HUES6 (cell line): ENCODE results near the gene CENPO.
"Not testable (repeated sequence)": the region's sequence is repeated elsewhere in the genome, so short reads cannot be mapped to it uniquely, and the experiment has no call there.

Experiments used
- H3K27ac ChIP-seq: 2 replicates; pipeline ENCODE4 v1.7.0; 2013; ENCODE audit warnings: low read depth, mild to moderate bottlenecking, low read length, inconsistent platforms
- H3K27me3 ChIP-seq: 2 replicates; pipeline ENCODE4 v1.6.1; 2013; ENCODE audit warnings: low read length; ENCODE audit not compliant: control insufficient read depth, insufficient read depth
- H3K36me3 ChIP-seq: 2 replicates; pipeline ENCODE4 v1.6.1; 2013; ENCODE audit warnings: low read length; ENCODE audit not compliant: control insufficient read depth, insufficient read depth
- H3K4me1 ChIP-seq: 2 replicates; pipeline ENCODE4 v1.6.1; 2013; ENCODE audit warnings: low read length; ENCODE audit not compliant: control insufficient read depth, insufficient read depth
- H3K4me3 ChIP-seq: 2 replicates; pipeline ENCODE4 v1.5.1; 2013; ENCODE audit warnings: low read depth, low read length
- H3K9ac ChIP-seq: one replicate; pipeline ENCODE4 v1.6.1; 2013; ENCODE audit warnings: mild to moderate bottlenecking, low read length
- H3K9me3 ChIP-seq: 2 replicates; pipeline ENCODE4 v1.6.1; 2013; ENCODE audit warnings: low read depth, low read length; ENCODE audit not compliant: control insufficient read depth, insufficient read depth

CENPO gene

DNA sequence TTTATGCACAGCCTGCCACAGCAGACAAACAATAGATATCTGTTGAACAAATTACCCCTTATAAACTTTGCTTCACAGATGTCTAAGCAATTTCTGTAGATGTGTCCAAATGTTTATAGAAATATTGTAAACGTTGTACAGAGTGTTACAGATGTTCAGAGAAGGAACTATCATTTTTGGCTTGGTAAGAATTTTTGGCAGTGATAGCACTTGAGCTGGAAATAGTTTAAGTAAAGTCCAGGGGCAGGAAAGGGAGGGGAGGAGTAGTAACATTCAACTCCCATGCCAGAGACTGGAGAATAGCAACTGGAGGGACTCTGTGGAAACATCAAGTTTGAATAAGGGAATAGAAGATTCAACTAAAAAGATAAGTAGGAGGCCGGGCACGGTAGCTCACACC, 4.4 kb upstream of the CENPO start:
- H3K36me3 ChIP-seq, result peaks cover 6% of the 10 kb centered on the region; the same call in 1 of the 2 replicates
- no peak overlapping the region for H3K9ac ChIP-seq
- no peaks in the 10 kb centered on the region for H3K27me3 ChIP-seq
- H3K4me3 ChIP-seq, result no peak overlapping the region
- H3K27ac ChIP-seq, result no peak overlapping the region
- no peaks in the 10 kb centered on the region for H3K9me3 ChIP-seq
- H3K4me1 ChIP-seq, result peaks cover 20% of the 10 kb centered on the region

DNA sequence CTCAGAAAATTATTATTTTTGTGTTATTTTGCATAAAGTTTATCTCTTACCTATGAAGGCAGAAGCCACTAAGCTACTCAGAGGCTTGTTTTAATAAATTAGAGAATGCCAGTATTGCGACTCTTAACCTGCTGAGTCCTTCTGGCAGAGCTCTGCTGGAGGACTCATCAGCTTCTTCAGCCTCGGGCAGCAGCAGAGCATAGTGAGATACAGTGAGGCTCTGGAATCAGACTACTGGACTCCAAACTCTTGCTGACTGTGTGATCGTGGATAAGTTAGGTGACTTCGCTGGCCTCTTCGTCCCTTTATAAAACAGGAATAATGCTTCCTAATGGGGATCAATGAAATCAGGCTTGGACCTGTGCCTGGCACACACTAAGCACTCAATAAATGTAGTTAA, 1.8 kb upstream of the CENPO start:
- Histone ChIP-seq H3K9me3 (no peaks in the 10 kb centered on the region), H3K9ac (no peak overlapping the region), H3K27ac (no peak overlapping the region), H3K27me3 (no peaks in the 10 kb centered on the region), H3K4me1 (peaks cover 29% of the 10 kb centered on the region), H3K36me3 (peaks cover 19% of the 10 kb centered on the region), H3K4me3 (peak overlapping the region; percentile 30; the same call in 1 of the 2 replicates)

DNA sequence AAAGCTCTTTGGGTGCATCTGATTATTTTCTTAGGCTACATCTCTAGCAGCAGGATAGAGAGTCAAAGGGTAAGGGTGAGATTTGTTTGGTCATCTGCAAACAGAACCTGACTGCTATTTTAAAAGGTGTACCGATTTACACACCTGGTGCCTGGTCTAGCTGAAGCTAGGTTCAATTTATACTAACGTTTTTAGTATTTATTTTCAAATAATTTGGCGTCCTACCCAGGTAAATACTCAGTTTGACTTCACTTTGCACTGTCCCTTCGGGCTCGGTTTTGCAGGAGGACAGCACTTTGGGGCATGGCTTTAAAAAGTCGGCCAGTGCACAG, 717 bp upstream of the CENPO start:
- peak overlapping the region; percentile 83 for H3K4me3 ChIP-seq
- peaks cover 29% of the 10 kb centered on the region for H3K36me3 ChIP-seq
- H3K27ac ChIP-seq, result peak overlapping the region; percentile 98; the same call in 1 of the 2 replicates
- peaks cover 29% of the 10 kb centered on the region for H3K4me1 ChIP-seq
- no peaks in the 10 kb centered on the region for H3K9me3 ChIP-seq
- H3K27me3 ChIP-seq, result no peaks in the 10 kb centered on the region
- peak overlapping the region; percentile 99 for H3K9ac ChIP-seq

DNA sequence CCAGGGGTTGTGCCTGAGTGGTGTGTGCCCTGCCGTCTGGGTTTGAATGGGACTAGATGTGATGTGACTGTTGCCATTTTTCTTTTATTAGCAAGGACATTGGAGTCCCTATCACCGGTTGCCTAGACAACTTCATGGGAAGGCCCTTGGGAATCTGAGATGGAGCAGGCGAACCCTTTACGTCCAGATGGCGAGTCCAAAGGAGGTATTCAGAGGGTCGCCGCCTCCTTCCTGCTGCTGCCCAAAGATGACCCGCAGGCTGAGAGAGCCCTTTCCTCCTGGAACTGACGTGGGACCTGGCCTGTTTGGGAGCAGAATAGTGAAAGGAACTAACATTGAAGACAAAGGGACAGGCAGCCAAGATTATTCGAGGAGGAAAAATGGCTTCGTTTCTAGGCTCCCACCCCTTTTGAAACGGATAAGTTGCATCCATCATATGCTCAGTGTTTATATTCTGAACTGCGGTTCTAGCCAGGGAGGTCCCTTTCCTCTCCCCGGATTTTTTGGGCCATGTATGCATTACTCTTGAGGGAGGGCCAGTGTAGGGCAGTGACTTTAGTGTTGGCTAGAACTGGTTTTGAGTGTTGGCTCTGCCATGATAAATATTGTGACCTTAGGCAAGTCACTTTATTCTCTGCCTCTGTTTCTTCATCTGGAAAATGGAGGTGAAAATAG, 673 bp downstream of the CENPO start:
- peak overlapping the region; percentile 83 for H3K4me3 ChIP-seq
- no peaks in the 10 kb centered on the region for H3K9me3 ChIP-seq
- H3K36me3 ChIP-seq, result peaks cover 38% of the 10 kb centered on the region
- peak overlapping the region; percentile 98 for H3K27ac ChIP-seq
- H3K4me1 ChIP-seq, result peaks cover 29% of the 10 kb centered on the region
- peak overlapping the region; percentile 99 for H3K9ac ChIP-seq
- H3K27me3 ChIP-seq, result no peaks in the 10 kb centered on the region

DNA sequence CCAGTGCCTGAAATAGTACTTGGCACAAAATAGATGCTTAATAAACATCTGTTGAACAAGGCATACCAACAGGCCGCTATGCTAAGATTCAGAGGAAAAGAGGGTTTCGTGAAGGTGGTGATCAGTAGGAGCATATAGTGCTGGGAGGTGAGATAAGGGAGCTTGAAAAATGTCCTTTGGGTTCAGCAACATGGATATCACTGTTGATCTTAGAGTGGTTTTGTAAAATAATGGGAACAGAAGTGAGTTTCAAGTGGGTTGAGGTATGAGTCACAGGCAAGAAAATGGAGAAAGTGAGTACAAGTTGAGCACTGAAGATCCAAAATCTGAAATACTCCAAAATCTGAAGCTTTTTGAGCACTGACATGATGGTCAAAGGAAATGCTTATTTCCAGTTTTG, 4.4 kb downstream of the CENPO start:
- Histone ChIP-seq H3K4me1 (peaks cover 9% of the 10 kb centered on the region; the same call in 1 of the 2 replicates), H3K4me3 (no peak overlapping the region)

DNA sequence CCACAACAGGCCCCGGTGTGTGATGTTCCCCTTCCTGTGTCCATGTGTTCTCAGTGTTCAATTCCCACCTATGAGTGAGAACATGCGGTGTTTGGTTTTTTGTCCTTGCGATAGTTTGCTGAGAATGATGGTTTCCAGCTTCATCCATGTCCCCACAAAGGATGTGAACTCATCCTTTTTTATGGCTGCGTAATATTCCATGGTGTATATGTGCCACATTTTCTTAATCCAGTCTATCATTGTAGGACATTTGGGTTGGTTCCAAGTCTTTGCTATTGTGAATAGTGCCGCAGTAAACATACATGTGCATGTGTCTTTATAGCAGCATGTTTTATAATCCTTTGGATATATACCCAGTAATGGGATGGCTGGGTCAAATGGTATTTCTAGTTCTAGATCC, 7.3 kb downstream of the CENPO start:
- not testable (repeated sequence) for H3K4me1 ChIP-seq, H3K9me3 ChIP-seq, H3K27me3 ChIP-seq, H3K4me3 ChIP-seq, H3K27ac ChIP-seq, H3K9ac ChIP-seq
- peaks cover 38% of the 10 kb centered on the region for H3K36me3 ChIP-seq

More for the DNA sequence above, 4.4 kb downstream of the CENPO start:
- H3K27ac ChIP-seq, result no peak overlapping the region
- no peak overlapping the region for H3K9ac ChIP-seq
- H3K9me3 ChIP-seq, result no peaks in the 10 kb centered on the region; the same call in 1 of the 2 replicates
- no peaks in the 10 kb centered on the region for H3K27me3 ChIP-seq
- peaks cover 44% of the 10 kb centered on the region for H3K36me3 ChIP-seq

DNA sequence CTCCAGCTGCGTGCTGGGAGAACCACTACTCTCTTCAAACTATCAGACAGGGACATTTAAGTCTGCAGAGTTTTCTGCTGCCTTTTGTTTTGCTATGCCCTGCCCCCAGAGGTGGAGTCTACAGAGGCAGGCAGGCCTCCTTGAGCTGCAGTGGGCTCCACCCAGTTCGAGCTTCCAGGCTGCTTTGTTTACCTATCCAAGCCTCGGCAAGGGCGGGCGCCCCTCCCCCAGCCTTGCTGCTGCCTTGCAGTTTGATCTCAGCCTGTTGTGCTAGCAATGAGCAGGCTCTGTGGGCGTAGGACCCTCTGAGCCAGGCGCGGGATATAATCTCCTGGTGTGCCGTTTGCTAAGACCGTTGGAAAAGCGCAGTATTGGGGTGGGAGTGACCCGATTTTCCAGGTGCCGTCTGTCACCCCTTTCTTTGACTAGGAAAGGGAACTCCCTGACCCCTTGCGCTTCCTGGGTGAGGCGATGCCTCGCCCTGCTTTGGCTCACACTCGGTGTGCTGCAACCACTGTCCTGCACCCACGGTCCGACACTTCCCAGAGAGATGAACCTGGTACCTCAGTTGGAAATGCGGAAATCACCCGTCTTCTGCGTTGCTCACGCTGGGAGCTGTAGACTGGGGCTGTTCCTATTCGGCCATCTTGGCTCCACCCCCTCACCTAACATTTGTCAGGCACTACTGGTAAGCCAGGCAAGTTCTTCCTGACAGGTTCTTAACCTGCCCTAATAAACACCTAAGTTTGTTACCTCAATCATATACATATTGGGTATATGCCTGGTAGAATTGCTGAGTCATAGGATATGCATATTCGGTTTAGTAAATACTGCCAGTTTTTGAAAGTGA, 12.8 kb downstream of the CENPO start:
- Histone ChIP-seq H3K36me3 (peaks cover 26% of the 10 kb centered on the region), H3K9me3 (peaks cover 18% of the 10 kb centered on the region)
- not testable (repeated sequence) for H3K27ac ChIP-seq, H3K27me3 ChIP-seq, H3K4me3 ChIP-seq, H3K4me1 ChIP-seq, H3K9ac ChIP-seq

DNA sequence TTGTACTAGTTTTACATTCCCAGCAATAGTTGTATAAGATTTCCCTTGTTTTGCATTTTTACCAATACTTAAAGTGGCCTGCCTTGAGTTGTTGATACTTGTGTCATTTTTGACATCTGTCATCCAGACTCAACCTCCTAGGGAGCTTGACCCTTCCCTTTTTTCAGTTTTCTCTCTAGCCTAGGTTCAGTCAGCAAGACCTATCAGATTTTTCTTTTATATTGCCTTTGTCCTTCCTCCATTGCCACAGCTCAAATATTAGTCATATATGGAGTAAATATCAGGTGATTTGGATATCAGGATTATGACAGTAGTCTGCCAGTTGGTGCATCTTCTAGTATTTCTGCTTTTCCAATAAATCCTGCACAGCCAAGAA, 13.4 kb downstream of the CENPO start:
- H3K9me3 ChIP-seq, result peaks cover 18% of the 10 kb centered on the region
- H3K4me3 ChIP-seq, result no peak overlapping the region
- peaks cover 26% of the 10 kb centered on the region for H3K36me3 ChIP-seq
- no peak overlapping the region for H3K9ac ChIP-seq
- H3K27ac ChIP-seq, result no peak overlapping the region
- H3K4me1 ChIP-seq, result no peaks in the 10 kb centered on the region
- no peaks in the 10 kb centered on the region for H3K27me3 ChIP-seq

DNA sequence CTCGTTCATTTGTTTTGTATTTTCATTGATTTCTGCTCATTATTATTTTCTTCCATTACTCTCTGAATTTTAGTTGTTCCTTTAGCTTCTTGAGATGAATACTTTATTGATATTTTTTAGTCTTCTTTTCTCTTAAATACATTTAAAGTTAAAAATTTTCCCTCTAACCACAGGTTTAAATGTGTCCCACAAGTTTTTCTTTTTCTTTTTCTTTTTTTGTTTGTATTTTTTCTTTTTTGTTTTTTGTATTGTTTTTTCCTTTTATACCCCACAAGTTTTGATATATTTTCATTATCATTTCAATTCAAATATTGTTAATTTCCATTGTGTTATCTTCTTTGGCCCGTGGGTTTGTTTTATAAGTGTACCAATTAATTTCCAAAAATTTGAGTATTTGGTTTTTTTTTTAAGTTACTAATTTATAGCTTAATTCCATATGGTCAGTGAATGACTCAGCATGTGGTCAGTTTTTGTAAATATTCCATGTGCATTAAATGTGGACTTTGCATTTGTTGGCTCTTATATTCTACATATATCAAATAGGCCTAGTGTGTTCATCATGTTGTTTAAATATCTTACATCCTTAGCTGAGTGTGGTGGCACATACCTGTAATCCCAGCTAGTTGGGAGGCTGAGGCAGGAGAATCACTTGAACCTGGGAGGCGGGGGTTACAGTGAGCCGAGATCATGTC, 16.2 kb downstream of the CENPO start:
- no peaks in the 10 kb centered on the region for H3K4me1 ChIP-seq
- no peaks in the 10 kb centered on the region for H3K27me3 ChIP-seq
- H3K9me3 ChIP-seq, result peaks cover 18% of the 10 kb centered on the region
- H3K27ac ChIP-seq, result no peak overlapping the region
- H3K9ac ChIP-seq, result no peak overlapping the region
- H3K4me3 ChIP-seq, result no peak overlapping the region
- H3K36me3 ChIP-seq, result peaks cover 40% of the 10 kb centered on the region

DNA sequence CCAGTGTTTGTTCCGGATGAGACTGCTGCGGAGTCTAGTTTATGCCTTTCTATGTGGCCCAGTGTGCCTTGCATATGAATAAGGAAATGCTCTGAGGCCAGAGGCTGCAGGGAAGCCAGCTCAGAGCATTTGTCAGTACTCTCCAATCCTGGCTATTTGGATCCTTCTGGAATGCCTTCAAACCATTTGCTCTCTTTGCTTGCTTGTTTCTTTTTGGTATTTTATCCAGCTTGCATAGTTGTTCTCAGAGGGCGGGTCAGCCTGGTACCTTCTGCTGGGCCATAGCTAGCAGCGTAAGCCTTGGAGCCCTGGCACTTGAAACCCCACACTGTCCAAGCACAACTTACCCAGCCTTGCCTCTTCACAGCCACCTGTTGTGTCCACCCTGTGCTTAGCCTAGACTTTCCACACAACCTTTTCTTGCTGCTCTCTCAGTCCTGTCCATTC, 20.5 kb downstream of the CENPO start:
- H3K27ac ChIP-seq, result no peak overlapping the region

DNA sequence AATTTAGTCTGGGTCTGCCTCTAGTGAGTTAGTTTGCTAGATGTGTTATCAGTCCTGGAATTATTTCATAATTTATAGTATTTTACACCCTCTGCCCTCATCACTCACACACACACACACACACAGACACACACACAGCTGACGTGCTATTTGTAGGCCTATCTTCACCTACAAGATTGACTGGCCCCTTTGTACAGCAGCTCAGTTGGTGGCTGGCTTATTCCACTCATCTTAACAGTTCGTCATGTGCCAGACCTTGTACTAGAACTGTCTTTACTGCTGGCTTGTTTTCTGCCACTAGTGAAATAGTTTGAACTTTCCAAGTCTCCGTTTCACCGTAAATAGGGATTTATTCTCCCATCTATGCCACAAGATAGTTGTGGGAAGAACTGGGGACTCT, 21.3 kb downstream of the CENPO start:
- Histone ChIP-seq H3K36me3 (peaks cover 64% of the 10 kb centered on the region), H3K27ac (no peak overlapping the region)

More for the DNA sequence above, 20.5 kb downstream of the CENPO start:
- H3K4me3 ChIP-seq, result no peak overlapping the region
- H3K4me1 ChIP-seq, result no peaks in the 10 kb centered on the region
- no peak overlapping the region for H3K9ac ChIP-seq
- H3K9me3 ChIP-seq, result no peaks in the 10 kb centered on the region
- peaks cover 56% of the 10 kb centered on the region for H3K36me3 ChIP-seq
- no peaks in the 10 kb centered on the region for H3K27me3 ChIP-seq

More for the DNA sequence above, 21.3 kb downstream of the CENPO start:
- H3K4me3 ChIP-seq, result no peak overlapping the region
- H3K27me3 ChIP-seq, result no peaks in the 10 kb centered on the region
- no peak overlapping the region for H3K9ac ChIP-seq
- H3K9me3 ChIP-seq, result no peaks in the 10 kb centered on the region
- no peaks in the 10 kb centered on the region for H3K4me1 ChIP-seq
